Myocyte (in vitro differentiated cells): ENCODE measurements around the gene PRKAR2A. TPM values are rescaled to one million over a fixed set of nuclear protein-coding genes. Genes with fewer than 3 reads are reported as not detected.

Experiments
- total RNA-seq: library from RNA; depleted of rRNA; stranded (reverse); fragments of >200 nt; gene quantifications from 2 replicates; pipeline ENCODE4 v1.2.3, GENCODE V29; 2014

Gene PRKAR2A
- total RNA-seq, 1 donor from 2014 or later, result 41.8 TPM

Other genes starting within 250 kb of the PRKAR2A start
- gene UQCRC1, start 238.2 kb downstream of the PRKAR2A start, total RNA-seq, result 390 and 418 TPM in 2 replicates
- not detected in 2 replicates for gene TMEM89, start 226.1 kb downstream of the PRKAR2A start, total RNA-seq
- gene SLC26A6, start 212.4 kb downstream of the PRKAR2A start, total RNA-seq, result 18.0 and 23.2 TPM in 2 replicates
- gene CELSR3, start 185.0 kb downstream of the PRKAR2A start, total RNA-seq, result 2.0 and 3.2 TPM in 2 replicates
- 23.8 and 45.5 TPM in 2 replicates for gene NCKIPSD, start 162.0 kb downstream of the PRKAR2A start, total RNA-seq
- gene IP6K2, start 130.7 kb downstream of the PRKAR2A start, total RNA-seq, result 53.1 and 55.0 TPM in 2 replicates
- 23.7 and 37.9 TPM in 2 replicates for gene SLC25A20, start 51.0 kb upstream of the PRKAR2A start, total RNA-seq
- 87.2 and 88.5 TPM in 2 replicates for gene ARIH2, start 71.0 kb upstream of the PRKAR2A start, total RNA-seq
- 32.8 and 35.9 TPM in 2 replicates for gene P4HTM, start 142.4 kb upstream of the PRKAR2A start, total RNA-seq
- 86.8 and 95.5 TPM in 2 replicates for gene WDR6, start 159.5 kb upstream of the PRKAR2A start, total RNA-seq
- gene DALRD3, start 170.7 kb upstream of the PRKAR2A start, total RNA-seq, result 35.8 and 42.8 TPM in 2 replicates
- gene NDUFAF3, start 174.2 kb upstream of the PRKAR2A start, total RNA-seq, result 136 and 185 TPM in 2 replicates
- gene IMPDH2, start 181.5 kb upstream of the PRKAR2A start, total RNA-seq, result 242 and 275 TPM in 2 replicates
- 57.4 and 73.0 TPM in 2 replicates for gene QRICH1, start 246.2 kb upstream of the PRKAR2A start, total RNA-seq